GM12878 (cell line): ENCODE measurements around the gene YPEL4. TPM values are rescaled to one million over a fixed set of nuclear protein-coding genes. Genes with fewer than 3 reads are reported as not detected.

Experiments used
- ATAC-seq: fragments of 200-7000 bp; cut with Tn5 transposase; 3 replicates; pipeline ENCODE4 v1.9.1; 2020; ENCODE audit warnings: mild to moderate bottlenecking, moderate library complexity
- BruUV-seq: library from RNA; stranded (reverse); fragments of 400-500 nt; replicated peaks from 2 replicates; lab custom pipeline; 2021; lab: Mats Ljungman, UMichigan
- CTCF ChIA-PET: fragments of 300-600 bp; sonication (Branson Sonifier 250); formaldehyde crosslinking; extraction: SDS; loops from one replicate; lab custom pipeline; 2021; ENCODE audit warnings: inconsistent platforms; lab: Yijun Ruan, JAX
- POLR2A ChIA-PET: fragments of 350-600 bp; formaldehyde crosslinking; extraction: SDS; loops from one replicate; lab custom pipeline; 2021; ENCODE audit warnings: inconsistent platforms; lab: Charles Lee
- RAD21 ChIA-PET: fragments of 300-600 bp; sonication (Branson Sonifier 250); formaldehyde crosslinking; loops from one replicate; lab custom pipeline; 2023; ENCODE audit warnings: antibody characterized with exemption; ENCODE audit not compliant: unreplicated experiment; lab: Charles Lee
- SMC1A ChIA-PET: fragments of 300-600 bp; sonication (Branson Sonifier 250); formaldehyde crosslinking; loops from one replicate; lab custom pipeline; 2023; ENCODE audit not compliant: unreplicated experiment, uncharacterized antibody; lab: Charles Lee
- DNase-seq: peaks from one replicate; pipeline ENCODE4 v3.0.0-alpha.2; 2011; ENCODE audit warnings: low read depth, low spot score
- FAIRE-seq: peaks from 3 replicates; lab custom pipeline; 2011; peaks lifted over from hg19 to GRCh38; lab: Jason Lieb, UNC
- H2AFZ ChIP-seq: 2 replicates; pipeline ENCODE4 v1.6.0; 2011; ENCODE audit warnings: low read depth, low read length, control low read depth; ENCODE audit not compliant: control insufficient read depth
- H3K27ac ChIP-seq: 2 replicates; pipeline ENCODE4 v1.5.1; 2011; ENCODE audit warnings: control low read depth; ENCODE audit not compliant: control insufficient read depth, insufficient read depth
- H3K27me3 ChIP-seq, 2 experiments: replicated peaks in 1 of 2; 2 replicates each; pipeline versions ENCODE4 v1.6.0 to v1.6.1; 2011; ENCODE audit warnings: low read length in 1 of 2; ENCODE audit not compliant: control insufficient read depth in 2 of 2, insufficient read depth in 2 of 2
- H3K36me3 ChIP-seq, 2 experiments: 2 replicates each; pipeline ENCODE4 v1.5.1; 2011; ENCODE audit warnings: low read length in 1 of 2; ENCODE audit not compliant: control insufficient read depth in 2 of 2, insufficient read depth in 2 of 2
- H3K4me1 ChIP-seq: 2 replicates; pipeline ENCODE4 v1.6.1; 2011; ENCODE audit warnings: mild to moderate bottlenecking, low read length, moderate library complexity, mixed read lengths; ENCODE audit not compliant: control insufficient read depth, insufficient read depth
- H3K4me2 ChIP-seq: 2 replicates; pipeline ENCODE4 v1.6.0; 2011; ENCODE audit warnings: control low read depth; ENCODE audit not compliant: control insufficient read depth, insufficient read depth
- H3K4me3 ChIP-seq: fragments of 200-600 bp; sonication (generic); 2 replicates; pipeline ENCODE4 v1.5.1; 2016
- H3K79me2 ChIP-seq: 2 replicates; pipeline ENCODE4 v1.6.0; 2011; ENCODE audit warnings: low read length; ENCODE audit not compliant: control insufficient read depth, insufficient read depth
- H3K9ac ChIP-seq: 2 replicates; pipeline ENCODE4 v1.8.0; 2011; ENCODE audit warnings: low read length, control low read depth, mixed read lengths; ENCODE audit not compliant: control insufficient read depth, insufficient read depth
- H3K9me3 ChIP-seq: replicated peaks from 3 replicates; pipeline ENCODE4 v1.5.1; 2011; ENCODE audit warnings: mild to moderate bottlenecking, low read length; ENCODE audit not compliant: control insufficient read depth, insufficient read depth
- H4K20me1 ChIP-seq: 2 replicates; pipeline ENCODE4 v1.6.0; 2011; ENCODE audit not compliant: control insufficient read depth, insufficient read depth
- ASH2L ChIP-seq: fragments of 300-600, 200-600 bp; sonication (generic); IDR thresholded peaks from 2 replicates; pipeline ENCODE4 v1.6.1; 2017; ENCODE audit warnings: low read depth, mild to moderate bottlenecking, borderline replicate concordance
- FOXK2 ChIP-seq: fragments of 450-650 bp; IDR thresholded peaks from 2 replicates; pipeline ENCODE4 v1.6.1; 2017; ENCODE audit warnings: mild to moderate bottlenecking, moderate library complexity
- NFIC ChIP-seq: IDR thresholded peaks from 2 replicates; pipeline ENCODE4 v1.6.1; 2012; ENCODE audit warnings: low read depth, mild to moderate bottlenecking, inconsistent platforms, low read length, moderate library complexity
- WGBS: methylation state at CpG from one replicate; pipeline ENCODE4 v1.1.6; 2016; ENCODE audit warnings: low lambda C conversion rate; ENCODE audit not compliant: insufficient replicate concordance, insufficient coverage; ENCODE audit errors: missing lambda C conversion rate; 5-methylcytosine and 5-hydroxymethylcytosine counted together
- in situ Hi-C: fragments of 300-500 bp; cut with MboI; formaldehyde crosslinking; loops from 9 replicates; pipeline ENCODE4 v1.14.3; 2018; ENCODE audit warnings: mixed read lengths
- intact Hi-C: fragments of 100-400 bp; cut with micrococcal nuclease; formaldehyde crosslinking; loops from one replicate; pipeline ENCODE4 v1.14.2; 2022; ENCODE audit not compliant: unreplicated experiment
- microRNA counts: library from miRNA; unstranded; fragments of <30 nt; microRNA quantifications from one replicate; lab custom pipeline; 2016
- microRNA-seq: library from miRNA; unstranded; fragments of <30 nt; microRNA quantifications from one replicate; pipeline ENCODE4, GENCODE V29; 2018
- polyA plus RNA-seq, 11 experiments: library from polyadenylated mRNA; depleted of rRNA in 4 of 11; unstranded in 6 of 11; stranded (reverse) in 5 of 11; fragments of >200 nt; fragmentation: Nextera tagmentation in 4 of 11; fragmentation: Illumina TruSeq in 1 of 11; extraction: Ambion mirVana in 4 of 11; extraction: Trizol in 1 of 11; gene quantifications; 1 replicate in 1 of 11; 2 replicates in 10 of 11; pipeline versions ENCODE4 v1.2.1 to v1.2.3, GENCODE V29; 2011 to 2016; ENCODE audit warnings: inconsistent platforms in 2 of 11, missing spikeins in 2 of 11, low read depth in 1 of 11
- small RNA-seq: library from RNA; depleted of rRNA; stranded (forward); fragments of <200 nt; gene quantifications from one replicate; pipeline ENCODE3, GENCODE V24; 2014
- total RNA-seq, 4 experiments: library from RNA; depleted of rRNA in 3 of 4; stranded (reverse); fragments of >200 nt in 3 of 4; fragmentation: Illumina TruSeq in 1 of 4; extraction: Trizol in 1 of 4; gene quantifications; 2 replicates each; pipeline versions ENCODE4 v1.2.1 to v1.2.3, GENCODE V29; 2013 to 2021
- TF ChIP-seq, protein P1 (sequence below): fragments of 450-650 bp; IDR thresholded peaks from 2 replicates; pipeline ENCODE4 v1.6.1; 2016; ENCODE audit warnings: mild to moderate bottlenecking

YPEL4 gene
- total and polyA plus RNA-seq, 10 of the 15 experiments (the other 5 are each of a cell fraction or from before 2014, with no cell fraction given), result 0.07 to 0.50 (median 0.13) TPM; not detected in 5

DNA sequence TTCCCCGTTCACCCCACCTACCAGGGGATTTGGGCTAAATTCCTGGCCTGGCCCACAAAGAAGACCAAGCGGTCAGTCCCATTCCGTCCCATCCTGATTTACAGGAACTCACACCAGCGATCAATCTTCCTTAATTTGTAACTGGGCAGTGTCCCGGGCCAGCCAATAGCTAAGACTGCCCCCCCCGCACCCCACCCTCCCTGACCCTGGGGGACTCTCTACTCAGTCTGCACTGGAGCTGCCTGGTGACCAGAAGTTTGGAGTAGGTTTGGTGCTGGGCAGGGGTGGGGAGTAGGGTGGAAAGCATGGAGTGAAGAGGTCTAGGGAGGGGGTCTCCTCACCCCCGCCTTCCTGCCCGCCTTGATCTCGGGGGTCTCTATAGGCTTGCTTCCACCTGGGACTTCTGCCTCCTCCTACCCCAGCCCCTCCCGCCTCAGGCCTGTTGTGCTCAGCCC, 52.2 kb downstream of the YPEL4 start, which contains the start of gene SERPING1:
Gene SERPING1 (plus strand): TSS at position 225 of the 455 bp plus-strand sequence. CDS start 586 bp downstream, outside the sequence.
- Histone ChIP-seq H3K36me3 (no peaks in the 10 kb centered on the region), H3K27me3 (peaks cover 4 to 5% of the 10 kb centered on the region in 2 experiments), H3K4me2 (no peak within 1 kb of the TSS), H3K79me2 (no peaks in the 10 kb centered on the region), H3K4me3 (no peak within 1 kb of the TSS), H4K20me1 (no peaks in the 10 kb centered on the region), H2AFZ (no peak within 1 kb of the TSS), H3K9ac (no peak within 1 kb of the TSS), H3K27ac (no peak within 1 kb of the TSS), H3K4me1 (no peaks in the 10 kb centered on the region), H3K9me3 (no peaks in the 10 kb centered on the region)
- 32% methylated on average over 9 of the region's 10 CpGs for WGBS
- FAIRE-seq, result no peak
- CTCF ChIA-PET, result no interaction called here
- SMC1A ChIA-PET, result no interaction called here
- DNase-seq, result no peak
- BruUV-seq, result no TSS peak
- ATAC-seq, result no peak
- TF ChIP-seq FOXK2, result no peak
- in situ Hi-C loops (no loop called here), intact Hi-C loops (no loop called here)
- RAD21 ChIA-PET, result interaction anchor here (1.1 kb wide), 1 partner anchor 10 kb away, joined by 3 read pairs; no protein-coding TSS in a partner anchor
- POLR2A ChIA-PET, result no interaction called here

DNA sequence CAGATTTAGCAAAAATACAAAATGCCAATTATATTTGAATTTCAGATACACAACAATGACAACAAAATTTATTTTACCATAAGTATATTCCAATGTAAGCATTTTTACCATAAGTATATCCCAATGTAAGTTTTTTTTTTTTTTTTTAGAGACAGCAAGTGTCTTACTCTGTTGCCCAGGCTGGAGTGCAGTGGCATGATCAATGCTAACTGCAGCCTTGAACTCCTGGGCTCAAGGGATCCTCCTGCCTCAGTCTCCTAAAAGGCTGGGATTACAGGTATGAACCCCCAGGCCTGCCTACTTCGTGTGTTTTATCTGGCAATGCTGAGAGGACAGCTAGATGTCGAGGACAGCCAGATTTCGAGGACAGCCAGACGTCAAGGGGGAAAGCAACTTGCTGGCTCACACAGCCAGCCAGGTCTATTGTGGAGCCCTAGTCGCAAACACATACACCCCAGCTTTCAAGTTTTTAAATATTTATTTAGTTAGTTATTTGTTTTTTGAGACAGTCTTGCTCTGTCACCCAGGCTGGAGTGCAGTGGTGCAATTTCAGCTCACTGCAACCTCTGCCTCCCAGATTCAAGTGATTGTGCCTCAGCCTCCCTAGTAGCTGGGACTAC, 53.3 kb downstream of the YPEL4 start:
- in situ Hi-C loops (no loop called here), intact Hi-C loops (no loop called here)
- FAIRE-seq (no peak), DNase-seq (no peak), ATAC-seq (no peak)
- SMC1A ChIA-PET, result no interaction called here
- WGBS, result 11% methylated on average over 5 of the region's 5 CpGs
- RAD21 ChIA-PET, result interaction anchor here (1.1 kb wide), 1 partner anchor 8 kb away, joined by 3 read pairs; no protein-coding TSS in a partner anchor
- Histone ChIP-seq H3K4me2 (no peak overlapping the region), H2AFZ (no peak overlapping the region), H3K36me3 (no peaks in the 10 kb centered on the region), H3K9me3 (no peaks in the 10 kb centered on the region), H3K79me2 (no peaks in the 10 kb centered on the region), H3K4me3 (no peak overlapping the region), H3K9ac (no peak overlapping the region), H3K27me3 (peaks cover 4 to 5% of the 10 kb centered on the region in 2 experiments), H4K20me1 (no peaks in the 10 kb centered on the region), H3K4me1 (no peaks in the 10 kb centered on the region), H3K27ac (no peak overlapping the region)
- CTCF ChIA-PET, result interaction anchor here (0.6 to 1.8 kb wide), 5 partner anchors 28 to 192 kb away, joined by 3 to 7 read pairs (median 3); partner anchors contain the start of gene UBE2L6
- TF ChIP-seq, protein P1, sequence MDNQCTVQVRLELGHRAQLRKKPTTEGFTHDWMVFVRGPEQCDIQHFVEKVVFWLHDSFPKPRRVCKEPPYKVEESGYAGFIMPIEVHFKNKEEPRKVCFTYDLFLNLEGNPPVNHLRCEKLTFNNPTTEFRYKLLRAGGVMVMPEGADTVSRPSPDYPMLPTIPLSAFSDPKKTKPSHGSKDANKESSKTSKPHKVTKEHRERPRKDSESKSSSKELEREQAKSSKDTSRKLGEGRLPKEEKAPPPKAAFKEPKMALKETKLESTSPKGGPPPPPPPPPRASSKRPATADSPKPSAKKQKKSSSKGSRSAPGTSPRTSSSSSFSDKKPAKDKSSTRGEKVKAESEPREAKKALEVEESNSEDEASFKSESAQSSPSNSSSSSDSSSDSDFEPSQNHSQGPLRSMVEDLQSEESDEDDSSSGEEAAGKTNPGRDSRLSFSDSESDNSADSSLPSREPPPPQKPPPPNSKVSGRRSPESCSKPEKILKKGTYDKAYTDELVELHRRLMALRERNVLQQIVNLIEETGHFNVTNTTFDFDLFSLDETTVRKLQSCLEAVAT, result no peak
- TF ChIP-seq NFIC (no peak), ASH2L (no peak)
- POLR2A ChIA-PET, result interaction anchor here (0.6 kb wide), 1 partner anchor 32 kb away, joined by 3 read pairs; no protein-coding TSS in a partner anchor
- no TSS peak for BruUV-seq

MicroRNAs encoded within 50 kb of the gene (microRNA counts, 767-probe panel; counts per million panel counts)
- microRNA hsa-miR-130a-3p (lab: Ali Mortazavi, UCI), result 2,083 counts per million, percentile 77 among the panel's probes with 10 or more counts

Small RNAs within 50 kb of the gene (microRNA-seq; reads per million reads assigned to microRNA genes)
- 617 reads per million, percentile 86 among the genes with 10 or more reads in this experiment for gene MIR130A

Small RNAs within 50 kb of the gene (small RNA-seq; reads per million reads assigned to genes)
- gene MIR130A, result 32.4 reads per million, percentile 98 among the genes with 10 or more reads in this experiment

Other genes starting within 250 kb of the YPEL4 start
Only the 7 nearest of the 14 such genes appear.
- gene UBE2L6, start 82.2 kb downstream of the YPEL4 start, total RNA-seq (2014; rRNA removed), result 143 and 146 TPM in 2 replicates
- gene UBE2L6, start 82.2 kb downstream of the YPEL4 start, total RNA-seq (2014; rRNA removed; fragmentation: Illumina TruSeq; extraction: Trizol), result 114 and 115 TPM in 2 replicates
- 128 and 142 TPM in 2 replicates for gene UBE2L6, start 82.2 kb downstream of the YPEL4 start, total RNA-seq (2021)
- gene UBE2L6, start 82.2 kb downstream of the YPEL4 start, polyA plus RNA-seq (2011; rRNA removed), result 142 and 211 TPM in 2 replicates
- gene UBE2L6, start 82.2 kb downstream of the YPEL4 start, polyA plus RNA-seq (2014; fragmentation: Illumina TruSeq; extraction: Trizol), result 166 and 179 TPM in 2 replicates
- gene UBE2L6, start 82.2 kb downstream of the YPEL4 start, polyA plus RNA-seq (2014; fragmentation: Nextera tagmentation; extraction: Ambion mirVana), result 100 to 1,000 TPM; 262 to 295 TPM
- 161 and 177 TPM in 2 replicates for gene UBE2L6, start 82.2 kb downstream of the YPEL4 start, polyA plus RNA-seq (2014; rRNA removed)
- gene UBE2L6, start 82.2 kb downstream of the YPEL4 start, polyA plus RNA-seq (2016; fragmentation: Nextera tagmentation; extraction: Ambion mirVana), result 100 to 1,000 TPM; 156 to 170 TPM
- not detected in 2 replicates for gene SERPING1, start 52.2 kb downstream of the YPEL4 start, total RNA-seq (2014; rRNA removed)
- not detected in 2 replicates for gene SERPING1, start 52.2 kb downstream of the YPEL4 start, total RNA-seq (2014; rRNA removed; fragmentation: Illumina TruSeq; extraction: Trizol)
- 1.3 and 1.4 TPM in 2 replicates for gene SERPING1, start 52.2 kb downstream of the YPEL4 start, total RNA-seq (2021)
- gene SERPING1, start 52.2 kb downstream of the YPEL4 start, polyA plus RNA-seq (2011; rRNA removed), result not detected in 2 replicates
- gene SERPING1, start 52.2 kb downstream of the YPEL4 start, polyA plus RNA-seq (2014; fragmentation: Illumina TruSeq; extraction: Trizol), result not detected in 2 replicates
- not detected for gene SERPING1, start 52.2 kb downstream of the YPEL4 start, polyA plus RNA-seq (2014; fragmentation: Nextera tagmentation; extraction: Ambion mirVana)
- gene SERPING1, start 52.2 kb downstream of the YPEL4 start, polyA plus RNA-seq (2014; rRNA removed), result not detected in 2 replicates
- gene SERPING1, start 52.2 kb downstream of the YPEL4 start, polyA plus RNA-seq (2016; fragmentation: Nextera tagmentation; extraction: Ambion mirVana), result under 1 TPM in 1 of 2 experiments, not detected in 1; 0.24 TPM
- gene CLP1, start 7.8 kb upstream of the YPEL4 start, total RNA-seq (2014; rRNA removed), result 21.3 and 22.0 TPM in 2 replicates
- gene CLP1, start 7.8 kb upstream of the YPEL4 start, total RNA-seq (2014; rRNA removed; fragmentation: Illumina TruSeq; extraction: Trizol), result 23.9 and 24.0 TPM in 2 replicates
- gene CLP1, start 7.8 kb upstream of the YPEL4 start, total RNA-seq (2021), result 19.9 and 20.0 TPM in 2 replicates
- gene CLP1, start 7.8 kb upstream of the YPEL4 start, polyA plus RNA-seq (2011; rRNA removed), result 29.1 and 31.7 TPM in 2 replicates
- gene CLP1, start 7.8 kb upstream of the YPEL4 start, polyA plus RNA-seq (2014; fragmentation: Illumina TruSeq; extraction: Trizol), result 23.9 and 30.0 TPM in 2 replicates
- gene CLP1, start 7.8 kb upstream of the YPEL4 start, polyA plus RNA-seq (2014; fragmentation: Nextera tagmentation; extraction: Ambion mirVana), result 10 to 100 TPM; 33.6 to 45.7 TPM
- gene CLP1, start 7.8 kb upstream of the YPEL4 start, polyA plus RNA-seq (2014; rRNA removed), result 20.7 and 21.2 TPM in 2 replicates
- gene CLP1, start 7.8 kb upstream of the YPEL4 start, polyA plus RNA-seq (2016; fragmentation: Nextera tagmentation; extraction: Ambion mirVana), result 10 to 100 TPM; 31.6 to 36.3 TPM
- gene ZDHHC5, start 18.2 kb upstream of the YPEL4 start, total RNA-seq (2014; rRNA removed), result 29.1 and 34.1 TPM in 2 replicates
- 34.3 and 36.8 TPM in 2 replicates for gene ZDHHC5, start 18.2 kb upstream of the YPEL4 start, total RNA-seq (2014; rRNA removed; fragmentation: Illumina TruSeq; extraction: Trizol)
- gene ZDHHC5, start 18.2 kb upstream of the YPEL4 start, total RNA-seq (2021), result 59.9 and 61.3 TPM in 2 replicates
- gene ZDHHC5, start 18.2 kb upstream of the YPEL4 start, polyA plus RNA-seq (2011; rRNA removed), result 33.9 and 46.7 TPM in 2 replicates
- 49.8 and 57.4 TPM in 2 replicates for gene ZDHHC5, start 18.2 kb upstream of the YPEL4 start, polyA plus RNA-seq (2014; fragmentation: Illumina TruSeq; extraction: Trizol)
- gene ZDHHC5, start 18.2 kb upstream of the YPEL4 start, polyA plus RNA-seq (2014; fragmentation: Nextera tagmentation; extraction: Ambion mirVana), result 1 to 10 TPM; 3.9 to 7.3 TPM
- gene ZDHHC5, start 18.2 kb upstream of the YPEL4 start, polyA plus RNA-seq (2014; rRNA removed), result 48.5 and 54.4 TPM in 2 replicates
- gene ZDHHC5, start 18.2 kb upstream of the YPEL4 start, polyA plus RNA-seq (2016; fragmentation: Nextera tagmentation; extraction: Ambion mirVana), result 10 to 100 TPM; 36.6 to 38.4 TPM
- 16.7 and 17.5 TPM in 2 replicates for gene MED19, start 62.3 kb upstream of the YPEL4 start, total RNA-seq (2014; rRNA removed)
- gene MED19, start 62.3 kb upstream of the YPEL4 start, total RNA-seq (2014; rRNA removed; fragmentation: Illumina TruSeq; extraction: Trizol), result 13.7 and 13.9 TPM in 2 replicates
- gene MED19, start 62.3 kb upstream of the YPEL4 start, total RNA-seq (2021), result 12.5 and 14.1 TPM in 2 replicates
- gene MED19, start 62.3 kb upstream of the YPEL4 start, polyA plus RNA-seq (2011; rRNA removed), result 16.0 and 20.1 TPM in 2 replicates
- gene MED19, start 62.3 kb upstream of the YPEL4 start, polyA plus RNA-seq (2014; fragmentation: Illumina TruSeq; extraction: Trizol), result 15.7 and 17.1 TPM in 2 replicates
- 1 to 10 TPM; 4.9 to 9.8 TPM for gene MED19, start 62.3 kb upstream of the YPEL4 start, polyA plus RNA-seq (2014; fragmentation: Nextera tagmentation; extraction: Ambion mirVana)
- gene MED19, start 62.3 kb upstream of the YPEL4 start, polyA plus RNA-seq (2014; rRNA removed), result 17.0 and 21.3 TPM in 2 replicates
- gene MED19, start 62.3 kb upstream of the YPEL4 start, polyA plus RNA-seq (2016; fragmentation: Nextera tagmentation; extraction: Ambion mirVana), result 10 to 100 TPM; 25.6 to 28.2 TPM
- 84.2 and 90.4 TPM in 2 replicates for gene TMX2, start 62.7 kb upstream of the YPEL4 start, total RNA-seq (2014; rRNA removed)
- 73.1 and 74.9 TPM in 2 replicates for gene TMX2, start 62.7 kb upstream of the YPEL4 start, total RNA-seq (2014; rRNA removed; fragmentation: Illumina TruSeq; extraction: Trizol)
- 59.3 and 64.3 TPM in 2 replicates for gene TMX2, start 62.7 kb upstream of the YPEL4 start, total RNA-seq (2021)
- gene TMX2, start 62.7 kb upstream of the YPEL4 start, polyA plus RNA-seq (2011; rRNA removed), result 74.1 and 90.1 TPM in 2 replicates
- 93.2 and 102 TPM in 2 replicates for gene TMX2, start 62.7 kb upstream of the YPEL4 start, polyA plus RNA-seq (2014; fragmentation: Illumina TruSeq; extraction: Trizol)
- 100 to 1,000 TPM; 107 to 128 TPM for gene TMX2, start 62.7 kb upstream of the YPEL4 start, polyA plus RNA-seq (2014; fragmentation: Nextera tagmentation; extraction: Ambion mirVana)
- gene TMX2, start 62.7 kb upstream of the YPEL4 start, polyA plus RNA-seq (2014; rRNA removed), result 66.4 and 82.7 TPM in 2 replicates
- gene TMX2, start 62.7 kb upstream of the YPEL4 start, polyA plus RNA-seq (2016; fragmentation: Nextera tagmentation; extraction: Ambion mirVana), result 100 to 1,000 TPM; 124 to 134 TPM
- 223 and 232 TPM in 2 replicates for gene SELENOH, start 91.6 kb upstream of the YPEL4 start, total RNA-seq (2014; rRNA removed)
- 74.4 and 86.2 TPM in 2 replicates for gene SELENOH, start 91.6 kb upstream of the YPEL4 start, total RNA-seq (2014; rRNA removed; fragmentation: Illumina TruSeq; extraction: Trizol)
- gene SELENOH, start 91.6 kb upstream of the YPEL4 start, total RNA-seq (2021), result 261 and 269 TPM in 2 replicates
- 169 and 210 TPM in 2 replicates for gene SELENOH, start 91.6 kb upstream of the YPEL4 start, polyA plus RNA-seq (2011; rRNA removed)
- 25.7 and 39.3 TPM in 2 replicates for gene SELENOH, start 91.6 kb upstream of the YPEL4 start, polyA plus RNA-seq (2014; fragmentation: Illumina TruSeq; extraction: Trizol)
- 100 to 1,000 TPM in 1 of 2 experiments, 10 to 100 TPM in 1; 20.3 to 101 TPM for gene SELENOH, start 91.6 kb upstream of the YPEL4 start, polyA plus RNA-seq (2014; fragmentation: Nextera tagmentation; extraction: Ambion mirVana)
- gene SELENOH, start 91.6 kb upstream of the YPEL4 start, polyA plus RNA-seq (2014; rRNA removed), result 277 and 283 TPM in 2 replicates
- gene SELENOH, start 91.6 kb upstream of the YPEL4 start, polyA plus RNA-seq (2016; fragmentation: Nextera tagmentation; extraction: Ambion mirVana), result 100 to 1,000 TPM; 454 to 458 TPM